HL-60 (cell line): Measurements from ENCODE around the gene NAPSA.

Source experiments
- TF ChIP-seq, protein P1 (sequence below): IDR thresholded peaks from 2 replicates; pipeline ENCODE4 v1.6.1; 2012; ENCODE audit warnings: low read depth; ENCODE audit not compliant: insufficient replicate concordance
- TF ChIP-seq, protein P2 (sequence below): IDR thresholded peaks from one replicate; pipeline ENCODE4 v1.5.1; 2011; ENCODE audit warnings: low read length, control low read depth, inconsistent platforms; ENCODE audit not compliant: insufficient read depth

DNA sequence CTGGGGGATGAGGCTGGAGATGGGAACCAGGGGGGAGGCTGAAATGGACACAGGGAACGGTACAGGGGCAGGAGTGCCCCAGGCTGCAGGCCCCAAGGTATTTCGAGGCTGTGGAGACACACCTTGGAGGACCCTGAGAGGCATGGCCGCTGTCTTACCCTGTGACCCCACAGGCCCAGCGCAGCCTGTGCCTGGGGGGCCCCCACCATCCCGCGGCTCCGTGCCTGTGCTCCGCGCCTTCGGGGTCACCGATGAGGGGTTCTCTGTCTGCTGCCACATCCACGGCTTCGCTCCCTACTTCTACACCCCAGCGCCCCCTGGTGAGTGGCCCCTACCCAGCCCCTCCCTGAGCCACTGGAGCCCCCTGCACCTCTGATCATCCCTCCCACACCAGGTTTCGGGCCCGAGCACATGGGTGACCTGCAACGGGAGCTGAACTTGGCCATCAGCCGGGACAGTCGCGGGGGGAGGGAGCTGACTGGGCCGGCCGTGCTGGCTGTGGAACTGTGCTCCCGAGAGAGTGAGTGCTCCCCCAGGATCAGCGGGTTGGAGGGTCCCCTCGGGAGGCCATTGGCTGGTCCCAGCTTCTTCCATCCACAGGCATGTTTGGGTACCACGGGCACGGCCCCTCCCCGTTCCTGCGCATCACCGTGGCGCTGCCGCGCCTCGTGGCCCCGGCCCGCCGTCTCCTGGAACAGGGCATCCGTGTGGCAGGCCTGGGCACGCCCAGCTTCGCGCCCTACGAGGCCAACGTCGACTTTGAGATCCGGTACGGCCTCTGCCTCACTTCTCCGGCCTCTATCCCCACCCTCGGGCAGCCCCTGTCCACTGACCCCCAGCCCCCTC, 36.4 kb upstream of the NAPSA start:
- TF ChIP-seq, protein P1, sequence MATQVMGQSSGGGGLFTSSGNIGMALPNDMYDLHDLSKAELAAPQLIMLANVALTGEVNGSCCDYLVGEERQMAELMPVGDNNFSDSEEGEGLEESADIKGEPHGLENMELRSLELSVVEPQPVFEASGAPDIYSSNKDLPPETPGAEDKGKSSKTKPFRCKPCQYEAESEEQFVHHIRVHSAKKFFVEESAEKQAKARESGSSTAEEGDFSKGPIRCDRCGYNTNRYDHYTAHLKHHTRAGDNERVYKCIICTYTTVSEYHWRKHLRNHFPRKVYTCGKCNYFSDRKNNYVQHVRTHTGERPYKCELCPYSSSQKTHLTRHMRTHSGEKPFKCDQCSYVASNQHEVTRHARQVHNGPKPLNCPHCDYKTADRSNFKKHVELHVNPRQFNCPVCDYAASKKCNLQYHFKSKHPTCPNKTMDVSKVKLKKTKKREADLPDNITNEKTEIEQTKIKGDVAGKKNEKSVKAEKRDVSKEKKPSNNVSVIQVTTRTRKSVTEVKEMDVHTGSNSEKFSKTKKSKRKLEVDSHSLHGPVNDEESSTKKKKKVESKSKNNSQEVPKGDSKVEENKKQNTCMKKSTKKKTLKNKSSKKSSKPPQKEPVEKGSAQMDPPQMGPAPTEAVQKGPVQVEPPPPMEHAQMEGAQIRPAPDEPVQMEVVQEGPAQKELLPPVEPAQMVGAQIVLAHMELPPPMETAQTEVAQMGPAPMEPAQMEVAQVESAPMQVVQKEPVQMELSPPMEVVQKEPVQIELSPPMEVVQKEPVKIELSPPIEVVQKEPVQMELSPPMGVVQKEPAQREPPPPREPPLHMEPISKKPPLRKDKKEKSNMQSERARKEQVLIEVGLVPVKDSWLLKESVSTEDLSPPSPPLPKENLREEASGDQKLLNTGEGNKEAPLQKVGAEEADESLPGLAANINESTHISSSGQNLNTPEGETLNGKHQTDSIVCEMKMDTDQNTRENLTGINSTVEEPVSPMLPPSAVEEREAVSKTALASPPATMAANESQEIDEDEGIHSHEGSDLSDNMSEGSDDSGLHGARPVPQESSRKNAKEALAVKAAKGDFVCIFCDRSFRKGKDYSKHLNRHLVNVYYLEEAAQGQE, result no peak
- TF ChIP-seq, protein P2, sequence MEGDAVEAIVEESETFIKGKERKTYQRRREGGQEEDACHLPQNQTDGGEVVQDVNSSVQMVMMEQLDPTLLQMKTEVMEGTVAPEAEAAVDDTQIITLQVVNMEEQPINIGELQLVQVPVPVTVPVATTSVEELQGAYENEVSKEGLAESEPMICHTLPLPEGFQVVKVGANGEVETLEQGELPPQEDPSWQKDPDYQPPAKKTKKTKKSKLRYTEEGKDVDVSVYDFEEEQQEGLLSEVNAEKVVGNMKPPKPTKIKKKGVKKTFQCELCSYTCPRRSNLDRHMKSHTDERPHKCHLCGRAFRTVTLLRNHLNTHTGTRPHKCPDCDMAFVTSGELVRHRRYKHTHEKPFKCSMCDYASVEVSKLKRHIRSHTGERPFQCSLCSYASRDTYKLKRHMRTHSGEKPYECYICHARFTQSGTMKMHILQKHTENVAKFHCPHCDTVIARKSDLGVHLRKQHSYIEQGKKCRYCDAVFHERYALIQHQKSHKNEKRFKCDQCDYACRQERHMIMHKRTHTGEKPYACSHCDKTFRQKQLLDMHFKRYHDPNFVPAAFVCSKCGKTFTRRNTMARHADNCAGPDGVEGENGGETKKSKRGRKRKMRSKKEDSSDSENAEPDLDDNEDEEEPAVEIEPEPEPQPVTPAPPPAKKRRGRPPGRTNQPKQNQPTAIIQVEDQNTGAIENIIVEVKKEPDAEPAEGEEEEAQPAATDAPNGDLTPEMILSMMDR, result no peak
